ENCODE measurements around the gene STEAP4.

GRCh38 chr7:88331322-88331721 is 24.6 kb upstream of the STEAP4 start:
- TF ChIP-seq CTCF (IDR thresholded peaks at IDR 0.05) (no peak), EP300 (IDR thresholded peaks at IDR 0.05; ENCODE audit: low read depth) (no peak), POLR2A (IDR thresholded peaks at IDR 0.05) (no peak)
